ENCODE results near the gene ZNF783.

Gene ZNF783

GRCh38 chr7:149291036-149291780 lies 29.2 kb downstream of the ZNF783 start:
- no peak overlapping the region for H2AFZ ChIP-seq (ENCODE audit: low read depth, low read length)
- no peaks in the 10 kb centered on the region for H3K27me3 ChIP-seq (ENCODE audit: control insufficient read depth in 1 of 2, insufficient read depth in 1 of 2, low read length in 2 of 2)
- no peak overlapping the region for H2BK5ac ChIP-seq (ENCODE audit: low read depth, low read length, poor library complexity, severe bottlenecking)
- no peaks in the 10 kb centered on the region for H3K9me3 ChIP-seq (ENCODE audit: control insufficient read depth, low read length)
- no peak overlapping the region for H2BK15ac ChIP-seq (ENCODE audit: low read depth, poor library complexity, severe bottlenecking)
- no peak overlapping the region for H3K4ac ChIP-seq (ENCODE audit: low read depth in 1 of 2, low read length in 2 of 2)
- 88% methylated on average over 13 of the region's 13 CpGs for WGBS
- no peak overlapping the region for H3K4me3 ChIP-seq (ENCODE audit: insufficient read depth in 1 of 2, low read depth in 1 of 2, low read length in 2 of 2)
- no peak overlapping the region for H2AK5ac ChIP-seq (ENCODE audit: low read length, severe bottlenecking)
- H4K91ac ChIP-seq (ENCODE audit: low read length) = no peak overlapping the region
- H3K18ac ChIP-seq (ENCODE audit: low read depth in 1 of 2, low read length in 2 of 2) = no peak overlapping the region
- no peak overlapping the region for H2BK12ac ChIP-seq (ENCODE audit: low read length in 2 of 2)
- no peak overlapping the region for H3K14ac ChIP-seq (ENCODE audit: low read length in 2 of 2)
- peaks cover 66 to 74% of the 10 kb centered on the region in 2 experiments for H3K36me3 ChIP-seq (ENCODE audit: control insufficient read depth in 1 of 2, insufficient read depth in 2 of 2, low read depth in 1 of 2, low read length in 2 of 2)
- no peak overlapping the region for H3K4me2 ChIP-seq (ENCODE audit: low read length, poor library complexity, severe bottlenecking)
- H3K23ac ChIP-seq (ENCODE audit: low read length in 2 of 2) = no peak overlapping the region
- DNase-seq = no peak
- H3K79me1 ChIP-seq (replicated peaks; ENCODE audit: low read length, poor library complexity, severe bottlenecking) = peaks cover 6% of the 10 kb centered on the region
- peaks cover 3% of the 10 kb centered on the region for H3K4me1 ChIP-seq (ENCODE audit: control insufficient read depth, insufficient read depth, low read depth, low read length)
- no peak overlapping the region for H3K27ac ChIP-seq (ENCODE audit: low read length, poor library complexity, severe bottlenecking)
- H4K8ac ChIP-seq (ENCODE audit: low read length) = no peak overlapping the region
- H3K9ac ChIP-seq (ENCODE audit: low read length) = no peak overlapping the region
- no peak overlapping the region for H2BK120ac ChIP-seq (ENCODE audit: low read depth, low read length)

GRCh38 chr7:149291781-149292461 lies 29.9 kb downstream of the ZNF783 start:
- 91% methylated on average over 12 of the region's 16 CpGs for WGBS
- peaks cover 6% of the 10 kb centered on the region for H3K79me1 ChIP-seq (replicated peaks; ENCODE audit: low read length, poor library complexity, severe bottlenecking)
- DNase-seq = no peak
- no peak overlapping the region for H2BK5ac ChIP-seq (ENCODE audit: low read depth, low read length, poor library complexity, severe bottlenecking)
- H2BK15ac ChIP-seq (ENCODE audit: low read depth, poor library complexity, severe bottlenecking) = no peak overlapping the region
- H3K27ac ChIP-seq (ENCODE audit: low read length, poor library complexity, severe bottlenecking) = no peak overlapping the region
- H2BK120ac ChIP-seq (ENCODE audit: low read depth, low read length) = no peak overlapping the region
- no peak overlapping the region for H2AFZ ChIP-seq (ENCODE audit: low read depth, low read length)
- H3K9ac ChIP-seq (ENCODE audit: low read length) = no peak overlapping the region
- no peak overlapping the region for H4K8ac ChIP-seq (ENCODE audit: low read length)
- H2BK12ac ChIP-seq (ENCODE audit: low read length in 2 of 2) = no peak overlapping the region
- no peak overlapping the region for H3K4me2 ChIP-seq (ENCODE audit: low read length, poor library complexity, severe bottlenecking)
- H3K36me3 ChIP-seq (ENCODE audit: control insufficient read depth in 1 of 2, insufficient read depth in 2 of 2, low read depth in 1 of 2, low read length in 2 of 2) = peaks cover 71 to 79% of the 10 kb centered on the region in 2 experiments
- H3K18ac ChIP-seq (ENCODE audit: low read depth in 1 of 2, low read length in 2 of 2) = no peak overlapping the region
- H3K4me3 ChIP-seq (ENCODE audit: insufficient read depth in 1 of 2, low read depth in 1 of 2, low read length in 2 of 2) = no peak overlapping the region
- no peak overlapping the region for H3K23ac ChIP-seq (ENCODE audit: low read length in 2 of 2)
- H3K4ac ChIP-seq (ENCODE audit: low read depth in 1 of 2, low read length in 2 of 2) = no peak overlapping the region
- no peaks in the 10 kb centered on the region for H3K27me3 ChIP-seq (ENCODE audit: control insufficient read depth in 1 of 2, insufficient read depth in 1 of 2, low read length in 2 of 2)
- H3K14ac ChIP-seq (ENCODE audit: low read length in 2 of 2) = no peak overlapping the region
- H3K9me3 ChIP-seq (ENCODE audit: control insufficient read depth, low read length) = no peaks in the 10 kb centered on the region
- no peak overlapping the region for H2AK5ac ChIP-seq (ENCODE audit: low read length, severe bottlenecking)
- H3K4me1 ChIP-seq (ENCODE audit: control insufficient read depth, insufficient read depth, low read depth, low read length) = peaks cover 3% of the 10 kb centered on the region
- H4K91ac ChIP-seq (ENCODE audit: low read length) = no peak overlapping the region

- Histone ChIP-seq H2AFZ (ENCODE audit: low read depth, low read length) (no peak overlapping the region), H4K8ac (ENCODE audit: low read length) (no peak overlapping the region), H3K23ac (ENCODE audit: low read length in 2 of 2) (no peak overlapping the region), H2BK5ac (ENCODE audit: low read depth, low read length, poor library complexity, severe bottlenecking) (no peak overlapping the region), H3K36me3 (ENCODE audit: control insufficient read depth in 1 of 2, insufficient read depth in 2 of 2, low read depth in 1 of 2, low read length in 2 of 2) (peaks cover 69 to 84% of the 10 kb centered on the region in 2 experiments), H3K27ac (ENCODE audit: low read length, poor library complexity, severe bottlenecking) (no peak overlapping the region), H3K9ac (ENCODE audit: low read length) (no peak overlapping the region), H3K9me3 (ENCODE audit: control insufficient read depth, low read length) (no peaks in the 10 kb centered on the region), H2BK15ac (ENCODE audit: low read depth, poor library complexity, severe bottlenecking) (no peak overlapping the region), H3K4me2 (ENCODE audit: low read length, poor library complexity, severe bottlenecking) (no peak overlapping the region), H2AK5ac (ENCODE audit: low read length, severe bottlenecking) (no peak overlapping the region), H2BK12ac (ENCODE audit: low read length in 2 of 2) (no peak overlapping the region), H3K79me1 (replicated peaks; ENCODE audit: low read length, poor library complexity, severe bottlenecking) (peaks cover 3% of the 10 kb centered on the region), H3K4me3 (ENCODE audit: insufficient read depth in 1 of 2, low read depth in 1 of 2, low read length in 2 of 2) (no peak overlapping the region), H3K14ac (ENCODE audit: low read length in 2 of 2) (no peak overlapping the region), H2BK120ac (ENCODE audit: low read depth, low read length) (no peak overlapping the region), H3K18ac (ENCODE audit: low read depth in 1 of 2, low read length in 2 of 2) (no peak overlapping the region), H3K27me3 (ENCODE audit: control insufficient read depth in 1 of 2, insufficient read depth in 1 of 2, low read length in 2 of 2) (no peaks in the 10 kb centered on the region), H4K91ac (ENCODE audit: low read length) (no peak overlapping the region), H3K4me1 (ENCODE audit: control insufficient read depth, insufficient read depth, low read depth, low read length) (peaks cover 3% of the 10 kb centered on the region), H3K4ac (ENCODE audit: low read depth in 1 of 2, low read length in 2 of 2) (no peak overlapping the region)
- WGBS = 76% methylated on average over 9 of the region's 9 CpGs
- DNase-seq = no peak
Measured at GRCh38 chr7:149292462-149292823, 30.4 kb downstream of the ZNF783 start.

GRCh38 chr7:149293338-149293737 lies 31.3 kb downstream of the ZNF783 start:
- H3K79me1 ChIP-seq (replicated peaks; ENCODE audit: low read length, poor library complexity, severe bottlenecking) = peaks cover 3% of the 10 kb centered on the region
- no peak overlapping the region for H2BK15ac ChIP-seq (ENCODE audit: low read depth, poor library complexity, severe bottlenecking)
- no peak for DNase-seq
- no peak overlapping the region for H3K4me3 ChIP-seq (ENCODE audit: insufficient read depth in 1 of 2, low read depth in 1 of 2, low read length in 2 of 2)
- no peak overlapping the region for H3K4me2 ChIP-seq (ENCODE audit: low read length, poor library complexity, severe bottlenecking)
- no peak overlapping the region for H4K91ac ChIP-seq (ENCODE audit: low read length)
- no peak overlapping the region for H2AK5ac ChIP-seq (ENCODE audit: low read length, severe bottlenecking)
- no peak overlapping the region for H3K18ac ChIP-seq (ENCODE audit: low read depth in 1 of 2, low read length in 2 of 2)
- no peak overlapping the region for H3K9ac ChIP-seq (ENCODE audit: low read length)
- H2BK12ac ChIP-seq (ENCODE audit: low read length in 2 of 2) = no peak overlapping the region
- no peak overlapping the region for H3K27ac ChIP-seq (ENCODE audit: low read length, poor library complexity, severe bottlenecking)
- no peak overlapping the region for H3K4ac ChIP-seq (ENCODE audit: low read depth in 1 of 2, low read length in 2 of 2)
- H3K14ac ChIP-seq (ENCODE audit: low read length in 2 of 2) = no peak overlapping the region
- no peak overlapping the region for H2BK120ac ChIP-seq (ENCODE audit: low read depth, low read length)
- WGBS = 95% methylated on average over 9 of the region's 9 CpGs
- no peak overlapping the region for H3K23ac ChIP-seq (ENCODE audit: low read length in 2 of 2)
- peaks cover 3% of the 10 kb centered on the region for H3K4me1 ChIP-seq (ENCODE audit: control insufficient read depth, insufficient read depth, low read depth, low read length)
- no peak overlapping the region for H2BK5ac ChIP-seq (ENCODE audit: low read depth, low read length, poor library complexity, severe bottlenecking)
- H4K8ac ChIP-seq (ENCODE audit: low read length) = no peak overlapping the region
- peaks cover 61 to 80% of the 10 kb centered on the region in 2 experiments for H3K36me3 ChIP-seq (ENCODE audit: control insufficient read depth in 1 of 2, insufficient read depth in 2 of 2, low read depth in 1 of 2, low read length in 2 of 2)
- H3K27me3 ChIP-seq (ENCODE audit: control insufficient read depth in 1 of 2, insufficient read depth in 1 of 2, low read length in 2 of 2) = no peaks in the 10 kb centered on the region
- no peaks in the 10 kb centered on the region for H3K9me3 ChIP-seq (ENCODE audit: control insufficient read depth, low read length)
- no peak overlapping the region for H2AFZ ChIP-seq (ENCODE audit: low read depth, low read length)

All from mesenchymal stem cell (in vitro differentiated cells and primary cell).